WTC11 (cell line): ENCODE data around the gene TEKT1.

Experiments
- ATF3 ChIP-seq: sonication (generic); formaldehyde crosslinking; conservative IDR thresholded peaks from 2 replicates; pipeline ENCODE4 v1.8.1; 2022; ENCODE audit warnings: mild to moderate bottlenecking, missing genetic modification reagents
- TF ChIP-seq, protein P1 (sequence below): fragments of 200-600 bp; IDR thresholded peaks from 2 replicates; pipeline ENCODE4 v1.8.0; 2022; ENCODE audit warnings: antibody characterized with exemption

DNA sequence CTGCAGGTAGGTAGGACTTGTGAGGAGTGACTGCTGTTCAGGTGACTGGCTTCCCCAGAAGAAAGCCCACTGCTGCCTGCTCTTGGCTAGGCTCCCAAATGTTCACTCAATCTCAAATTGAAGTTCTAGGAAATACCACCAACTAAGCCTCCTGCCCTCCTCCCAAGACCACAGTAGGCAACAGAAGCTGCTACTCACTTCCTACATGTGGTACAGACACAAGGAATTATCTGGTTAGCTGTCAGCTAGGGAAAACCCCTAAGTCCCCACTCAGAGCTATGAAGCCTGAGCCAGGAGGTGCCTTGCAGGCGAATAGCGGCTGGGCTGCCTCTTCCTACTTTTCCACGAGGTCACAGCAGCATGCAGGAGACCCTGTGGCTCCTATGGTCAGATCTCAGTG is 50.6 kb downstream of the TEKT1 start:
- TF ChIP-seq, protein P1, sequence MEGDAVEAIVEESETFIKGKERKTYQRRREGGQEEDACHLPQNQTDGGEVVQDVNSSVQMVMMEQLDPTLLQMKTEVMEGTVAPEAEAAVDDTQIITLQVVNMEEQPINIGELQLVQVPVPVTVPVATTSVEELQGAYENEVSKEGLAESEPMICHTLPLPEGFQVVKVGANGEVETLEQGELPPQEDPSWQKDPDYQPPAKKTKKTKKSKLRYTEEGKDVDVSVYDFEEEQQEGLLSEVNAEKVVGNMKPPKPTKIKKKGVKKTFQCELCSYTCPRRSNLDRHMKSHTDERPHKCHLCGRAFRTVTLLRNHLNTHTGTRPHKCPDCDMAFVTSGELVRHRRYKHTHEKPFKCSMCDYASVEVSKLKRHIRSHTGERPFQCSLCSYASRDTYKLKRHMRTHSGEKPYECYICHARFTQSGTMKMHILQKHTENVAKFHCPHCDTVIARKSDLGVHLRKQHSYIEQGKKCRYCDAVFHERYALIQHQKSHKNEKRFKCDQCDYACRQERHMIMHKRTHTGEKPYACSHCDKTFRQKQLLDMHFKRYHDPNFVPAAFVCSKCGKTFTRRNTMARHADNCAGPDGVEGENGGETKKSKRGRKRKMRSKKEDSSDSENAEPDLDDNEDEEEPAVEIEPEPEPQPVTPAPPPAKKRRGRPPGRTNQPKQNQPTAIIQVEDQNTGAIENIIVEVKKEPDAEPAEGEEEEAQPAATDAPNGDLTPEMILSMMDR, result no peak
- TF ChIP-seq ATF3 (CRISPR knock-in tag), result no peak
